Activated CD4-positive, CD25-positive, alpha-beta regulatory T cell treated with anti-CD3 and anti-CD28 coated beads, Interleukin-2, amount 50 U/mL, for 24 hours (primary cell): Measurements from ENCODE around the gene LYPD6.

ENCODE experiments used
- ATAC-seq, 2 donors: fragments of 150-1000 bp; cut with Tn5 transposase; one replicate each; pipeline ENCODE4 v1.10.0; 2021; ENCODE audit warnings: mild to moderate bottlenecking in 1 of 2, moderate library complexity in 1 of 2

The LYPD6 gene

DNA sequence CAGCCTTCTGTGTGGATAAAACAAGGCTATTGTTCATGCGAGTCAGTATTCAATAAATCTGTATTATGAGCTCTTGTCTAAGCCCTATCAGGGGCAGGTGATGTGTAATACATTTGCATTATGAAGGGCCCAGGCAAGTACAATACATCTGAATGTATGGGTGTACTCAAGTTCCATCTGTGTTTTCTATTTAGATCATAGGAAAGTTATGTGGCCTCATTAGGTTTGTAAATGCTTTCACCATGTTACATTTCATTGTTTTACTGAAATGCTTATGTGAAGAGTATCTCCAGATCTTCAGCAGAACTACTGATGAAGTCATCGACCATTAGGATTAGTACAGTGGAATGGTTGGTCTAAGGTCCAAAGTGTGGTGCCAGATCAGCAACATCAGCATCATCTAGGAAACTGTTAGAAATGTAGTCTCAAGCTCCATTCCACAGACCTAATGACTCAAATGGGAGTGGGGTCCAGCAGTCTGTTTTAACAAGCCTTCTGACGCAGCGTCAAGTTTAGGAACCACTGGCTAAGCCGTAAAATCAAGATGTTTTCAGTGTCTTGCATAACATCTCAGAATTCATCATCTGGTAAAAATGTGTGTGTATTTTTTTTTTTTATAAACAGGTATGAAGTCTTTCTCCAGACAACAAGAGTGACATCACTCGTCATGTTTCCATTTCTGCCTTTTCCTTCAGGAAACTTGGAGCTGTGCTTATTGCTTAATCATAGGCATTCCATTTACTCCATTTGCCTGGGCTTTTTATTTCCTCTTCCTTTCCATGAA lies 80.5 kb downstream of the LYPD6 start:
- ATAC-seq: no peak

DNA sequence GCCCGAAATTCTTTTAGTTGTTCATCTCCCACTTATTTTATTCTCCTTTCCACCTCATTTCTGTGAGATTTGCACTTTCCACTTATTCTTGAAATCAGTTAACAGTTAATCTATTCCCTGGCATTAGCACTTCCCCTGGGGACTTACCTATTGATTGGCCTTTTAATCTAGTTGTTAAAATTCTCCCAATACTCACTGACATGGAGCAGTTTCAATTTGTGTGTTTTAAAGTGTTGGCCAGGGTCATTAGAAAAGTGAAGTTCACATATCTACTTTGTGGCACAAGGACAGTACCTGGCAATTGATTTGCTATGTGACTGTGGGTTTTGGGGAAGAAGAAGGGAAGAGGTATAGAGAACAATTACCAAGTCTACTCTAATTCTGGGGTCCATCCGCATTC lies 83.1 kb downstream of the LYPD6 start:
- ATAC-seq: no peak

DNA sequence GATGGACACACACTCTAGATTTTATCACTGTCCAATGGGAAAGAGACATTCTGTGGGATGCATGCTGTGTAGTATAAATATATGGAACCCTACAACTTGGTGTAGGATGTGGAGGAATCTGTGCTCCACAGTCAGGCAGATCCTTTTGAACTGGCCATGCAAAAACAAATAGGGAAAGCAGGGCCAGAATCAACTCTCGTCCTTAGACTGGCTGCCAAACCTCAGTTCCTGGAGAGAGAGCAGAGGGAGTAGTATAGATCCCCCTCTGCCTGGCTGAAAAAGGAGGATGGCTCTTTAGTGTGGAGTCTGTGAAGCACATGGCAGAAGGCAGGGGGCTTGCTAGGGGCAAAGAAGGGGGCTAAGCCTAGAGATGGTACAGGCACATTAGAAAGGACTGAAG lies 84.7 kb downstream of the LYPD6 start:
- ATAC-seq: no peak

DNA sequence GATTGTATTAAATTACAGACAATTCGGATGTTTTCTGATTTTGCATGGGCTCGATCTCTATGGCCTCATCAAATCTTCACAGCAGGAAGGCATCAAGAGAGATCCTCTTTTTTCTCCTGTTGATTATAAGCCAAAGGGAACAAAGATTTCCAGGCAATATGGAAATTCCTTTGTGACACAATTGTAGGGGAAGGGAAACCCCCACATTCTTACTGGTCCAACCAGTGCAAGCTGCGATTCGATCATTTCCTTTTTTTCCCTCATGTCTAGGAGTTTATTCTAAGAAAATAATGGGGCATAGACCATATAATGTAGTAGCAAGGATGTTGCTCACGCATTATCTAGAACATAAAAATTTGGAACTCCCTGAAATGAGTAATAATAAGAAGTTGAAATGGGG lies 87.7 kb downstream of the LYPD6 start:
- ATAC-seq: no peak

DNA sequence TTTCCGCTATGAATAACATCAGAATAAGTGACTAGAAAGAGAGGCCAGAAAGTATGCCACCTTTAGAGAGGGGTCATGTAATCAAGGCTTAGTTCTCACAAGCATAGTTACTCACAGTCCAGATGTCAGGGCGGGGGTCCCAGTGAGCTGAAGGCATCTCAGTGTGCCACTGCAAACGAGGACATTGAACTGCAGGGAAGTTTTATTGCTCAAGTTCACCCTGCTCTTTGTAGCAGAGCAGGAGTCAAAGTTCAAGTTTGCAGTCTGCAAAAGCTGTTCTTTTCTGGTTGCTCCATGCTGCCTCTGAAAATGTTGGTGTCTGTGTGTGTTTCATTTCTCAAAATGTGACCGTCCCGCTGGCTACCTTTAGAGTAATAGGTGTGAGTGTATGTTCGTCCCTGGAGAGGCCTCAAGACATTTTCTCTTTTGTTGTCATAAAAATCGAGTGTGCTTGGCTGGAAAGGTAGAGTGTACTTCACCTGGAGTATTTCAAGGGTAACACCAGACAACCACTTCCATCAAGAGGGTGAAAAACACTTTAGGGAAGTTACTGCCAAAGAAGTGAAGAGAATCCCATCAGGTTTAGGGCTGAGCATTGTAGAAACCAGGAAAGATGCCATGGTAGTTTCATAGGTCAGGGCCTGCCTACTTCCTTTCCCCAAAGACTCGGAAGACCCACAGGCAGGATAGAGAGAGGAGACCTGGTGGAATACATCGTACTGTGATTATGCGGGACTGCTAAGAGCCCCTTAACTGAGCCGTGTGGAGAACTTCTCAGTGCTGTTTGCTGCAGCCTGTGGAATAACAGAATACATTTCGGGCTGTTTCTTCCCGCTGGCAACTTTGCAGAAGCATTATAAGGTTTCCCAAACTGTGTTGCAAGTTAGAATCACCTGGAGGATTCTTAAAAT lies 89.9 kb downstream of the LYPD6 start:
- ATAC-seq: no peak

DNA sequence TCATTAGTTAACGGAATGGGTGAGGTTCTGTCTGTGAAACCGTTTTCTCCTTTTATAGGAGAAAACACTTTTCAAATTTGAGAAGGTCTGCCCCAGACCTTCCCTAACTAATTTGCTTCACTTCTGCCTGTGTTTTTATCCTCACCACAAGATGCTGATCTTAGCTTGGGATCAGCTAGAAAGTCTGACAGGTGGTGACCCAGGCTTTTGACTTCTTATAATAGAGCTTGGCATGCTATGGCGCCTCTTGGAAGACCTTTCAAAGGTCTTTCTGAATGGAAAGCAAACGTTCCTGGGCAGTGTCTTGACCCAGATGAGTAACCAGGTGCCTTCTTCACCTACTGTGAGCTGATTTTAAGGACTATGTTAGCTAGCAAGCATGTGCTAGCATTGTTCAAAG lies 91.4 kb downstream of the LYPD6 start:
- no peak for ATAC-seq

DNA sequence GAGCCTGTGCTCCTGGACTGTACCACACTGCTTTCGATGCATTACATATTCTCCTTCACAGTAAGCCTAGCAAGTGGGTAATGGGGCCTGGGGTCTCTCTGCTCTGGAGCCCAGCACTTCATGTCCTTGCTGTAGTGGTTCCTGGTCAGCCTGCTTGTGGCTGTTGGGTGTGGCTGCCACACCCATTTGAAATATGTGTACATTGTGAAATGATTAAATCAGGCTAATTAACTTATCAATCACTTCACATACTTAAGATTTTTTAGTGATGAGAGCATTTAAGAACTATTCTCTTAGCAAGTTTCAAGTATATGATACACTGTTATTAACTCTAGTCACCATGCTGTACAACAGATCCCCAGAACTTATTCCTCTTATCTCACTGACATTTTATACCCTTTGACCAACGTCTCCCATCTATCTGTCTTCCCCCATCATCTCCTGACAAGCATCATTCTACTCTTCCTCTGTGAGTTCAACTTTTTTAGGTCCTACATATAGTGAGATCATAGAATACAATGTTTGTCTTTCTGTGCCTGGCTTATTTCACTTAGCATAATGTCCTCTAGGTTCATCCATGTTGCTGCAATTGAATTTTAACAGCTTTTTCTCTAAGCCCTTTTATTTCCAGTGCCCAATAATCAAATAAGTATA lies 92.1 kb downstream of the LYPD6 start:
- ATAC-seq: no peak

DNA sequence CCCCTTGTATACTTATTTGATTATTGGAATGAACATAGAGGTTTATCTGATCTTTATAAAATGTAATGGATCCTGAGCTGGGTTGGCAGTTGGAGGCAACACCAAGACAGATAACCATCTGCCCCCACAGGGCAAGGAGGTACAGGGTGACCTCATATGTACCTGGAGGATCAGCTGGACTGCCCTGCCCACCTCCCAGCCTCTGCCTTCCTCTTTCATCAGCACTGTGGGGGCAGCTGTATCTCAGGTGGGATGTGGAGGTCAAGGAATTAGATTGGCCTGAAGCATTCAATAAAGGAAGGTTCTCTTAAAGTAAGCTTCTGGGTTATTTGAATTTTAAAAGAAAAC lies 92.6 kb downstream of the LYPD6 start:
- no peak for ATAC-seq

DNA sequence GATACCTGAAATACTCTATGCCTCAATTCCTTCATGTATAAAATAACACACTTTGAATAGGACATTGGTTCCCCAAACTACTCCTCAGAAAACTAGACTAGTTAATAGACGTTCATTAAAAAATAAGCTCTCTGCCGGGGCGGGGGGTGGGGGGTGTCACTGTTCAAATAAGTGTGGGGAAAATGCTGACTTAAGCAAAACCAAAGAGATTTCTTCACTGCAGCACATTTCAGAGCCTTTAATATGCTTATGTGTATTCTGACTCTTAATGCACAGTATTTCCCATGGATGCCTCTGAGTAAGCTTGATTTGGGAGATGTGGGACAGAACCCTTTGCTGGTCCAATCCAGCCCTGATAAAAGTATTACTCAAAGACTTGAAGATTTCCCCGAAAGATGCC lies 93.2 kb downstream of the LYPD6 start:
- ATAC-seq: no peak

DNA sequence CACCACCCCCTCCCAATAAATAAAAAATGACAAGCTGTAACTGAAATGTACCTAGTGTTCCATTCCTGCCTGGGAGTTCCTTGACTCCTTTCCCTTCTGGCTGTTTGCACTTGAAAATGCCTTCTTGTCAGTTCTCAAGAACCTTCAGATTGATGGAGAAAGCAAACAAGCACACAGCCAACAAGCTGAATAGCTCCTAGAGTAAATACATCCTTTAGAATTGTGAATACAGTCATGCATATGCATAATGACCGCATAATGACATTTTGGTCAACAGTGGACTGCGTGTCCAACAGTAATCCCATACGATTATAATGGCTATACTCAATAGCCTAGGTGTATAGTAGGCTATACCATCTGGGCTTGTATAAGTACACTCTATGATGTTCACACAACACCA lies 97.0 kb downstream of the LYPD6 start:
- ATAC-seq: no peak

DNA sequence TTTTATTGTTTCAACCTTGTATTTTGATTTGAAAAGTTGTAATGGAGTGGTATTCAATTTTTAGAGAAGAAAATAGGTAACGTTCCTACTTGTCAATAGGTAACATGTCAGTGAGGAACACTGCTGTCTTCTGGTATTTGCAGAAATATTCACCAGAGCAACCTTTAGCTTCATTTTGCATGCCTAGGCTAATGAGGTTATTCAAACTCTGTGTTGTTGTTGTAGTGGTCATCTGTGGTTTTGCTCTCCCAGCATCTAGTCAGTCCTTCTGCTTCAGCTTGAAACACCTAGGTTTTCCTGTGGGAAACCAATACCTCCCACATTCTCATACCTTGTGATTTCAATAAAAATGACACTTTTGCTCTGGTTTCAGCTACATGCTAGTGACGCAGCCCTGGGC lies 98.4 kb downstream of the LYPD6 start:
- ATAC-seq: no peak

DNA sequence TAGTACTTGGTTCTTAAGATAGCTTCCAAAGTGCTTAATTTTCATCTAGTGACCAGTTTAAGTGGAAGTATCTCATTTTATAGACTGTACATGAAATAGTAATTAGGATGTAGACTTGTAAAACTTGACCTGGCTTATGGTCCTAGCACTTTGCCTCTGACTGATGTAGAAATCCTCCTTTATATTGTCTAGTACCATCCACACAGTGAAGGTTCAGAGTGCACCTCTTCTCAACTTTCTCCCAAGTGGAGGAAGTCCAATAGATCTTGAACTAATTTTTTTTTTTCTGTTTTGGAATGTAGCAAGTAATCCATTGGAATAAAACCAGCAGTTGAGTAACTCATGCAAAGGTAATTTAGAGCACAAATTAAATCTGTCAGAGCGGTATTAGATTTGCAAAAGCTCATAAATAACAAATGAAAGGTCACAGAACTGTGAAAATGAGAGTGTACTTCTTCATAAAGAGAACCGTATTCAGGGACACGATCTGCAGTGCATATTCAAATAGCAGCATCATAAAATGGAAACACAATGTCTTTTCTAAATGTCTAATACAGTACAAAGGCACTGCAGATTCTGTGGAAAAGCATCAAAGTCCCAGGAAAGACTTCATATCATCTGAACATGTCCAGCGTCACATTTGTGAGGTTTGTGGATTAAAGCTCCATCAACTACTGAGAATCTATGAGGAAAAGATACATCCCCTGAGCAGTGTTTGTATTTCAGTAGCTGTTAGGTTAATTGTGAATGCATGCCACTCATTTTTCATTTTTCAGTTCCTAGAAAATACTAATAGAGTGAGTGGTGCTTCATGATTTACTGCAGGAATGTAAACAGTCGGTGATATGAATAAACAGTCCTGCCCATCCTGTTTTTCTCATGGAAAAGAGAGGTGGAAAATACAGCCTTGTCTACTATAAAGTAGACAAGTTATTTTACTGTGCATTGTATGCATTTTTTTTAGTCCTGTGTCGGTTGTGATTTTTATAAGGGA lies 100.7 kb downstream of the LYPD6 start:
- no peak for ATAC-seq

DNA sequence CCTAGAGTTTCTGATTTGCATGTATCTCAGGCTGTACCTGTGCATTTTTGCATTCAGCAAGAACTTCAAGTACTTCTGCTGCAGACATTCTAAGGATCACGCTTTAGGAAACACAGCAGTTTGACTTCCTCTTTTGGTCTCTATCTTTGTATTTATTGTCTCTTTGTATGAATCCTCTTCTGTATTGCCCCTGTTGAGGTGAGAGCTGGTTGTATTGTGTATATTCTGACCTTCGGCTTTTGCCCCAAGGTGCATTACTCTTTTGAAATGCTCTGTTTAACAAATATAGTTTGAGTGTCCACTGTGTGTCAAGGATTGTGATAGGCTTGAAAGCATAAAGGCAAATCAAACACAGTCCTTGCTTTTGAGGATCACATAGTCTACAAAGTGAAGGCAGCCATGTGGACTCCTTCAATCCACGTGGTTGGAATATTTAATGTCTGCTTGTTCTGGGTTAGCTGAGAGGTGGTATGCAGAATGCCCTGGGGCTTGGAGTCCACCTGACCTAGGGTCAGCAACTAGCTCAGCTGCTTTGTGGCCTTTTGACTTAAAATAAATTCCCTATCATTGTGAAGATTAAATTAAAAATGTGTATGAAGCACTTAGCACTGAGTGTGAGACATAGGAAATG lies 108.1 kb downstream of the LYPD6 start:
- ATAC-seq: no peak

DNA sequence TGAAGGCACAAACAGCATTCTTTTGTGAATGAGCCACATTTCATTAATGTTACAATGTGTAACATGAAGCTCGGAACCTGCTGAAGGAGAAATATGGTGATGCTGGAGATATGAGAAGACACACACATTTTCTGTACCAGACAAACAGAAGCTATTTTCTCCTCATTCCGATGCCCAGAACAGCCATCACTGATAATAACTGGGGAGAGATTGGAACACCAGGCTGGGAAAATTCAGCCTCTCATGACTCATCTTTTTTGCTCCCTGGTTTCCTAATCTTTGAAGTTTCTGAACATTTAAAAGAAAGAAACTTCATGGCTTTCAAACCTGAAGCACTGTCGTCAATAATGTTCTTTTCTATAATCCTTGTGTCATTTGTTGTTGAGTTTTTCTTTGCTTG lies 110.9 kb downstream of the LYPD6 start:
- no peak for ATAC-seq

DNA sequence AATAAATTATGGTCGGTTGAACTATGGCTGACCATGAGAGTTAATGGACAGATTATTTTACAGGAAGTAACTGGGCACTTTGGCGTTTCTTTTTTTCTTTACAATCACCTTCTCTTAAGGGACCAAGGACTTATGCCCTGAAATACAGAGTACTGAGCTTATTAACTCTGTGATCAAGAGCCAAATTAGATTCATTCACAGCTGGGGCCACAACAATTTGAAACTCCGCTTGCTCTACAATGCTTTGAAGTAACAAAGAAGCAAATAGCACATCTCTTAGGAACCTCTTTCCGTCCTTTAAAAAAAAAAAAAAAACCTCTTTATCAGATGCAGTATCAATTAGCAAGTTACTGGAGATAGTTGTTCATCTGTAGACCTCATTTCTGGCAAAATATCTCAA lies 112.0 kb downstream of the LYPD6 start:
- no peak for ATAC-seq

DNA sequence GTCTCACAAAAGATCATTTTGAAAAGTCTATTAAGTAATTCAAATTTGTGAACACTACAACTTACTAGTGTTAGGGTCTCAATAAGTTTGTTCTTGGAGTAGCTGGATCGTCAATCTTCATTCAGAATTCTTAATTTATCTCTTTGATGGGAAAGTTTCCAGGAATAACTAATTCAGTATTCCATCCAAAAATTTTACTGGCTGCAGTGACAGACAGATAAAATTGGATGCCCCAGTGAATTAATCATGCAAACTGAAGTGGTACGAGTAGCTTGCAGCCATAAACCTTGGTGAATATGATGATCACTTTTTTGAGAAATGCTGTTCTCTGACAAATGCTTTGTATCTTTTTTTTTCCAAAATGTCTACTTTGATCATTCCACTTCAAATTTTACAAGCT lies 112.8 kb downstream of the LYPD6 start:
- no peak for ATAC-seq

DNA sequence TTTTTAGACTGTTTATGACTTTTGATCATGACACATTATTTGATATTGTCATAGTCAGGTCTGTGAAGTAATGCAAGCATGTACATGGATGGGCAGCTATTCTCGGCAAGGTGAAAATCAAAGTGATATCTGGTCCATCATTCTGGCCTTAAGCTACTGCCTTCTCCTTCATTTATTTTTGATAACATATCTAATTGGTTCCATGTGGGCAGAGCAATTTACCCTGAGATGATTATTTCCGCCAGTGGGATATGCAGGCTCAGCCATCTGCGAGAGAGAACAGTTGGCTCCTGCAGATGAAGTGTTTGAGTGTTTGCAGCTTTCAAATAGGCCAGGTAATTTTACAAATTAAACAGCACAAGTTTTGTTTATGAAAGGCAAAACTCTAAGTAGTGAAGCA lies 116.4 kb downstream of the LYPD6 start:
- no peak for ATAC-seq

DNA sequence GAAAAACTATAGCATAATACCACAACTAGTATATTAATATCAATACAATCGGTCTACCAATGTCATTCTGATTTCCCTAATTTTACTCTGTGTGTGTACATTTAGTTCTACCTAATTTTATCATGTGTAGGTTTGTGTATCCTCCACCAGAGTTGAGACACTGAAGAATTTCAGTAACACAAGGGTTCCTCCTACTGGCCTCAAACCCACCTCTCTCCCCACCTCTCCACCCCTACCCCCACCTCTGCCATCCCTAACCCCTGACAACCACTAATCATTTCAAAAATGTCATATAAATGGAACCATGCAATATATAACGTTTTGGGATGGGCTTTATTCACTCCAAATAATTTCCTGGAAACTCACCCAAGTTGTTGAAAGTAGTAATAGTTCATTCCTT lies 117.9 kb downstream of the LYPD6 start:
- ATAC-seq: no peak

DNA sequence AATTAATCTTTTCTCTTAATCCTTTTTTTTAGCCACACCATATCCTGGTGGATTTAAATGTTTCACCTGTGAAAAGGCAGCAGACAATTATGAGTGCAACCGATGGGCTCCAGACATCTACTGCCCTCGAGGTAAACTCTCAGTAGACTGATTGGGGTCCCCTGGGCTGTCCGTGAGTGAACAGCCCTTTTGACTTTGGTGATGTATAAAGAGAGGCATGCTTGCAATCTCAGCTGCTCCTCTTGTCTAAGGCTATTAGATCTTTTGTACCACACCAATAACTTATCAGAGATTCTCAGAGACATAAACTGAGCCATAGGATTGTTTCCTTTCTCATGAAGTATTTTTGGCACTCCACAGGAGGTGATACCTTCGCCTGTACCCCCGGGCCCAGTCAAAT lies 118.6 kb downstream of the LYPD6 start:
- ATAC-seq: no peak

DNA sequence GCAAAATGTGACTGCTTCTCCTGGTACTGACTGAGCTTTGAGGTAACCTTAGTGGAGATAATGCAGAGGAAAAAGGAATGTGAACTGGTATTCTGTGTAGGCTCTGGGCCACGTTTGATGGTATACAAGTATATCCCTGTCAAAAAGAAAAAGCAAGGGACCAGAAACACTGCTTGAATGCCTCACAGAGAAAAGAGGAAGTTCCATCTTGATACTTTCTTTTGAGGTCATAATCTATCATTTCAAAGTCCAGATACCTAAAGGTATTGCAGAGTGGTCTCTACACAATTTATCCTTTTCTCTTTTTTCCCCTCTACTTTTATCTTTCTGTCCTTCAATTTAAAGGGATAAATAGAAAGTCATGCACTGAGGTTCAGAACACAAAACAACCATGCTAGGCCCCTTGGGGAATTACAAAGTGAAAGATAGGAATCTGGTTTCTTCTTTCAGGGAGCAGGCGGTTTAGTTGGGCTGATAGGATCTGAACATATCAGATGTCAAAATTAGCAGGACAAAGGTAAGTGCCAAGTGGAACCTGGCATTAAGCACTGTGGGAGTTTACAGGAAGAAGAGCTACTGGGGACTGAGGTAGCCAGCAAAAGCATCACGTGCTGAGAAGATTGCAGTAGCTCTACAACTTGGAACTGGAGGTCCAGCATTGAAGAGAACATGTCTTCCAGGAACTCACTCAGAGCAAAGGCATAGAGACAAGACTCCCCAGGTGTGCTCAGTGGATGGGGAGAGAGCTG lies 121.2 kb downstream of the LYPD6 start:
- no peak for ATAC-seq

DNA sequence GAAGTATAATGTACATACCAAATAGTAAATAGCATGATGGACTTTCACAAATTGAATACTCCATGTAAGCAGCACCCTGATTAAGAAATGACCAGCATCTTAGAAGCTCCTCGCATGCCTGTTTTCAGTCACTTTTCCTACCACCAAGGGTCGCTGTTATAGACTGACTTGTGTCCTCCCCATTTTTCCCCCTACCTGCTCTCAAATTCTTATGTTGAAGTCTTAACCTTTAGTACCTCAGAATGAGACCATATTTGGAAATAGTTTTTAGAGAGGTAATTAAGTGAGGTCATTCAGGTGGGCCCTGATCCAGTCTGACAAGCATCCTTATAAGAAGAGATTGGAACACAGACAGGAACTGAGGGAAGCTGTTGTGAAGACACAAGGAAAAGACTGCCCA lies 125.9 kb downstream of the LYPD6 start:
- ATAC-seq: no peak
